Osteocyte (in vitro differentiated cells): ENCODE results near the gene FGGY. TPM values are rescaled to one million over a fixed set of nuclear protein-coding genes. Genes with fewer than 3 reads are reported as not detected.

ENCODE experiments used
- DNase-seq: peaks from one replicate; pipeline ENCODE4 v3.0.0; 2021; ENCODE audit warnings: mixed read lengths; ENCODE audit not compliant: unreplicated experiment; ENCODE audit errors: extremely low spot score
- H3K27ac Mint-ChIP-seq: one replicate; pipeline ENCODE4 v1.8.0; 2021; ENCODE audit warnings: mild to moderate bottlenecking, mixed read lengths; ENCODE audit not compliant: unreplicated experiment
- H3K27me3 Mint-ChIP-seq: one replicate; pipeline ENCODE4 v1.8.0; 2021; ENCODE audit warnings: mixed read lengths; ENCODE audit not compliant: unreplicated experiment
- H3K36me3 Mint-ChIP-seq: one replicate; pipeline ENCODE4 v1.8.0; 2021; ENCODE audit warnings: mixed read lengths; ENCODE audit not compliant: unreplicated experiment
- H3K4me1 Mint-ChIP-seq: one replicate; pipeline ENCODE4 v1.8.0; 2021; ENCODE audit warnings: mixed read lengths; ENCODE audit not compliant: unreplicated experiment
- H3K4me3 Mint-ChIP-seq: one replicate; pipeline ENCODE4 v1.8.0; 2021; ENCODE audit warnings: mild to moderate bottlenecking, moderate library complexity, mixed read lengths; ENCODE audit not compliant: unreplicated experiment
- H3K9me3 Mint-ChIP-seq: one replicate; pipeline ENCODE4 v1.8.0; 2021; ENCODE audit warnings: mixed read lengths; ENCODE audit not compliant: unreplicated experiment
- total RNA-seq: library from RNA; stranded (reverse); gene quantifications from 2 replicates; pipeline ENCODE4 v1.2.1, GENCODE V29; 2021
- TF ChIP-seq, protein P1 (sequence below): fragments of 200-600 bp; sonication (generic); IDR thresholded peaks from 2 replicates; pipeline ENCODE4 v1.5.0; 2021; ENCODE audit warnings: antibody characterized with exemption, mild to moderate bottlenecking, moderate library complexity

Gene FGGY
- total RNA-seq, 1 donor from 2014 or later = 9.1 TPM

DNA sequence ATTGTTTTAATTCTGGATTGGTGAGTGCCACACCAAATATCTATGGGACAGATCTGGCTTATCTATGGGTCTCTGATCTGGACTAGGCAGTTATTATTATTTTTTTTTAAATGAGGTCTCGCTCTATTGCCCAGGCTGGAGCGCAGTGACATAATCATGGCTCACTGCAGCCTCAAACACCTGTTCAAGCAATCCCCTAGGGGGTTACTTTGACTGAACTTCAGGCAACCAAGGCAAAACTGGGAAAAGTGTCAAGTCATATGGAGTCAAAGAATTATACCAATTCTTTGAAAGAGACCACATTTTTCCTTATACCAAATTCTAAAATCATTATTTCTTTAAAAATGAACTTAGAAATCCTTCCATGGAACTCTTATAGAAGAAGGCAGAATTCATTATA is 388.8 kb downstream of the FGGY start:
- Mint-ChIP-seq H3K27me3 (no peaks in the 10 kb centered on the region), H3K27ac (no peak overlapping the region), H3K9me3 (no peaks in the 10 kb centered on the region), H3K4me3 (no peak overlapping the region), H3K4me1 (peaks cover 3% of the 10 kb centered on the region), H3K36me3 (no peaks in the 10 kb centered on the region)
- TF ChIP-seq, protein P1, sequence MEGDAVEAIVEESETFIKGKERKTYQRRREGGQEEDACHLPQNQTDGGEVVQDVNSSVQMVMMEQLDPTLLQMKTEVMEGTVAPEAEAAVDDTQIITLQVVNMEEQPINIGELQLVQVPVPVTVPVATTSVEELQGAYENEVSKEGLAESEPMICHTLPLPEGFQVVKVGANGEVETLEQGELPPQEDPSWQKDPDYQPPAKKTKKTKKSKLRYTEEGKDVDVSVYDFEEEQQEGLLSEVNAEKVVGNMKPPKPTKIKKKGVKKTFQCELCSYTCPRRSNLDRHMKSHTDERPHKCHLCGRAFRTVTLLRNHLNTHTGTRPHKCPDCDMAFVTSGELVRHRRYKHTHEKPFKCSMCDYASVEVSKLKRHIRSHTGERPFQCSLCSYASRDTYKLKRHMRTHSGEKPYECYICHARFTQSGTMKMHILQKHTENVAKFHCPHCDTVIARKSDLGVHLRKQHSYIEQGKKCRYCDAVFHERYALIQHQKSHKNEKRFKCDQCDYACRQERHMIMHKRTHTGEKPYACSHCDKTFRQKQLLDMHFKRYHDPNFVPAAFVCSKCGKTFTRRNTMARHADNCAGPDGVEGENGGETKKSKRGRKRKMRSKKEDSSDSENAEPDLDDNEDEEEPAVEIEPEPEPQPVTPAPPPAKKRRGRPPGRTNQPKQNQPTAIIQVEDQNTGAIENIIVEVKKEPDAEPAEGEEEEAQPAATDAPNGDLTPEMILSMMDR = no peak
- DNase-seq = no peak

DNA sequence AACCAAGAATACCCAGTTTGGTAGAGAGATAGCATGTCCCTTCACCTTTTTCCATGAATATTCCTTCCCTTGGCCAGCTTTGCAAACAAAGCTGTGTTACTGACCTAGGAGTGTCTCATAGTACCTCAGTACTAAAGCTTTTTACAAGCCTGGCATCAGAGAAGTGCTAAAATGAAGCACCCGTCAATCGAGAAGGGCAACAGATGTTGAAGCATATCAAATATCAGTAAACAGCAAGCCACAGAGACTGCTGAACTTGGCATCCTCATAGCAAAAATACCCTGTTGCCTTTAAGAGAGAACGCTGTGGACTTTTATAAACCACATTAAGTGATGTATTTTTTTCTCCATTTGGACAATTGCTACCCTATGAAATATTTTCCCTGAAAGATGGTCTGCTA is 389.3 kb downstream of the FGGY start:
- Mint-ChIP-seq H3K36me3 (no peaks in the 10 kb centered on the region), H3K27me3 (no peaks in the 10 kb centered on the region), H3K4me1 (peaks cover 3% of the 10 kb centered on the region), H3K9me3 (no peaks in the 10 kb centered on the region), H3K27ac (no peak overlapping the region), H3K4me3 (no peak overlapping the region)
- DNase-seq = no peak
- TF ChIP-seq, protein P1 = no peak

DNA sequence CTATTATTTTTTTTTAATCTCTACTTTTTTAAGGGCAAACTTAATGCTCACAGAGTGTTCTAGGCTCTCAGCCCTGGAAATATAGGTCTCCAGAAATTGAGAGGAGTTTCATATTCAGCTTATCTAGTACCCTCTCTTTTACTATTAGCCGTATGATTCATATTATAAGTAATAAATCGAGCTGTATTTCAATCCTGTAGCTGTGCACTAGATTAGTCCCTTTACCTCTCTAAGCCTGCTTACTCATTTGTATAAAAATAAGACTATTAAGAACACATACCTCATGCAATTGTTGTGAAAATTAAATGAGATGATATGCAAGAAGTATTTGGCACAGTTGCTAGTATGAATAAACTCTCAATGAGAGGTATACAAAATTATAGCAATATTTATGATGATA is 389.7 kb downstream of the FGGY start:
- Mint-ChIP-seq H3K27me3 (no peaks in the 10 kb centered on the region), H3K9me3 (no peaks in the 10 kb centered on the region), H3K27ac (no peak overlapping the region), H3K4me3 (no peak overlapping the region), H3K36me3 (no peaks in the 10 kb centered on the region), H3K4me1 (peaks cover 7% of the 10 kb centered on the region)
- no peak for DNase-seq
- TF ChIP-seq, protein P1 = no peak

DNA sequence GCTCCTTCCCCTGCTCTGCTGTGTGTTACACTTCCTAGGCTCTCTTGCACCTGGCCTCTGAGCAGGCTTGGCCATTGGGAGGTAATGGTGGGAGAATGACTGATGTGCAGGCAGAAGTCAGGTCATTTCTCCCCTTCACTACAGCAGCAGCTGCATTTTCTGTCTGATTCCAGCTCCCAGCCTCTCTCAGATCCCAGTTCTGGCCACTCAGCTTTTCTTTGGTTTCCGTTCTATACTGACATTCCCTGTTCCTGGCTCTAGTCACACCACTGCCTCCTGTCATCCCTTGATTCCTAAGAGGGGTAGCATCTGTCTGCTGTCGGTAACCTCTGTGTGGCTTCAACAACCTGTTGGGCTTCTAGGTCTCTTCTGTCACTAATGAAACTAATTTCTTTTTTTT is 390.2 kb downstream of the FGGY start:
- TF ChIP-seq, protein P1 = no peak
- no peak overlapping the region for H3K4me3 Mint-ChIP-seq
- peaks cover 12% of the 10 kb centered on the region for H3K4me1 Mint-ChIP-seq
- DNase-seq = no peak
- H3K27ac Mint-ChIP-seq = no peak overlapping the region
- no peaks in the 10 kb centered on the region for H3K9me3 Mint-ChIP-seq
- no peaks in the 10 kb centered on the region for H3K27me3 Mint-ChIP-seq
- no peaks in the 10 kb centered on the region for H3K36me3 Mint-ChIP-seq

DNA sequence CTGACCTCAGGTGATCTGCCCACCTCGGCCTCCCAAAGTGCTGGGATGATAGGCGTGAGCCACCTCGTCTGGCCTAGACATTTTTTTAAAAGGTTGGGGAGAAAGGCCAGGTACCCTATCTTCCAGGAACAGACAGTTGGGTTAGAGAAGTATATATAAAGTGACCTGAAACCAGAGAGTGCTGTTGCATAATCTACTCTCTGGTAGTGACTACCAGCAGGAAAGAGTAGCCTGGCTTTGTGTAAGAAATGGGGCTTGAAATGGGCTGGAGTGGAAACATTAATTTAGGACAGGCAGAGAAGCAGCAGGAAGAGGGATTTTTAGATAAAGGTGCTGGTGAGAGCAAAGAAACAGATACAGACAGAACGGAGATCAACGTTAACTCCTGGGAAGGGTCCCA is 392.1 kb downstream of the FGGY start:
- Mint-ChIP-seq H3K36me3 (no peaks in the 10 kb centered on the region), H3K27ac (no peak overlapping the region), H3K4me3 (no peak overlapping the region), H3K4me1 (peaks cover 25% of the 10 kb centered on the region), H3K9me3 (no peaks in the 10 kb centered on the region), H3K27me3 (no peaks in the 10 kb centered on the region)
- DNase-seq = no peak
- TF ChIP-seq, protein P1 = no peak
